DMS 273 (cell line): ENCODE results near the gene ZBTB12.
"Not testable (repeated sequence)": the region's sequence is repeated elsewhere in the genome, so short reads cannot be mapped to it uniquely, and the experiment has no call there.

ENCODE experiments used
- DNase-seq: peaks from one replicate; lab custom pipeline; 2025; ENCODE audit not compliant: unreplicated experiment; lab: John Stamatoyannopoulos, UW

The ZBTB12 gene

DNA sequence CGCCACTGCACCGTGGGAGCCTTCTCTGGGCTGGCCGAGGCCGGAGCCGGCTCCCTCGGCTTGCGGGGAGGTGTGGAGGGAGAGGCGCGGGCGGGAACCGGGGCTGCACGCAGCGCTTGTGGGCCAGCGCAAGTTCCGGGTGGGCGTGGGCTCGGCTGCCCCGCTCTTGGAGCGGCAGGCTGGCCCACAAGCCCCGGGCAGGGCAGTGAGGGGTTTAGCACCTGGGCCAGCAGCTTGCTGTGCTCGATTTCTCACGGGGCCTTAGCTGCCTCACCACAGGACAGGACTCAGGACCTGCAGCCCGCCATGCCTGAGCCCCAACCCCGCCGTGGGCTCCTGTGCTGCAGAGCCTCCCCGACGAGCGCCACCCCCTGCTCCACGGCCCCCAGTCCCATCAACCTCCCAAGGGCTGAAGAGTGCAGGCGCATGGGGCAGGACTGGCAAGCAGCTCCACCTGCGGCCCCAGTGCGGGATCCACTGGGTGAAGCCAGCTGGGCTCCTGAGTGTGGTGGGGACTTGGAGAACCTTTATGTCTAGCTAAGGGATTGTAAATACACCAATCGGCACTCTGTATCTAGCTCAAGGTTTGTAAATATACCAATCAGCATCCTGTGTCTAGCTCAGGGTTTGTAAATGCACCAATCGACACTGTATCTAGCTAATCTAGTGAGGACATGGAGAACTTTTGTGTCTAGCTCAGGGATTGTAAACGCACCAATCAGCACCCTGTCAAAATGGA is 49.7 kb downstream of the ZBTB12 start:
- DNase-seq, result not testable (repeated sequence)

DNA sequence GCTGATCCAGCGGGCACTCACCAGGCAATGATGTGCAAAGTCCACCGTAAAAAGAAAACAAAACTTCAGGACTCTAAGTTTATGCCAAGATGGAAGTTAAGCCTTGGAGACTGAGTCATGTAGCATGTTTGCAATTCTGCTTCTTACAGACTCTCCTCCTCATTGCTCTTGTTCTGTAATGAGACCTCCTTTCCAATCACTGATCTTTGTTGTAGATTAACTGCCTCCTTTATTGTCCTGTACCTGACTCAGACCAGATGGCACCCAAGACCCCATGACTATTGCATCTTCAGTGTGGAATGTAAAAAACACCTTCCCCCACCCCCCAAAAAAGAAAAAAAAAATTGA is 50.4 kb downstream of the ZBTB12 start:
- DNase-seq, result no peak

DNA sequence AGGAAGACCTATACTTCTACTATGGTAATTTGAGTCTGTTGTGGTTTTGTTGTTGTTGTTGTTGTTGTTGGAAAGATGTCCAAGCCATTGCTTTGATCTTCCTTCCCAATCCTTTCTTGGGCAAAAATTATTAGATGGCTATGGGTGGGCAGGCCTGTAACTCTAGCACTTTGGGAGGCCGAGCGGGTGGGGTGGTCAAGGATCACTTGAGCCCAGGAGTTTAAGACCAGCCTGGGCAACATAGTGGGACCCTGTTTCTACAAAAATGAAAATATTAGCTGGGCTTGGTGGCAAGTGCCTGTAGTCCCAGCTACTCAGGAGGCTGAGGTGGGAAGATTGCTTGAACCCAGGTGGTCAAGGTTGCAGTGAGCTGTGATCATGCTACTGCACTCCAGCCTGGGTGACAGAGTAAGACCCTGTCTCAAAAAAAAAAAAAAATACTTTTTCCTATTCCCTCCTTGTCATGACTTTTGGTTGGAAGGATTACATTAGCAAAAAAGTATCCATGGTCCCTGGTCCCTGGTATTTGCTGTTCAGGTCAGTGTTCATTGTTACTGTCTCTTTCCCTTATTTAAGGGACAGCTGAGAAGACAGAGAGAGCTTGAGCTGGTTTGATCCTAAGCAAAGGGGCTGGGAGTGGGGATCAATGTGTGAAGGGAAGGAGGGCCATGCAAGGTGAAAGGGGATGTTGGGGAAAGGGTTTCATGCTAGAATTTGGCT is 51.0 kb downstream of the ZBTB12 start:
- no peak for DNase-seq
